HL-60 (cell line): Measurements from ENCODE around the gene DLG4.

Source experiments
- POLR2AphosphoS5 ChIP-seq: IDR thresholded peaks from 2 replicates; pipeline ENCODE4 v1.6.1; 2012; ENCODE audit warnings: low read depth
- TF ChIP-seq, protein P1 (sequence below): IDR thresholded peaks from one replicate; pipeline ENCODE4 v1.5.1; 2011; ENCODE audit warnings: low read length, control low read depth, inconsistent platforms; ENCODE audit not compliant: insufficient read depth

DNA sequence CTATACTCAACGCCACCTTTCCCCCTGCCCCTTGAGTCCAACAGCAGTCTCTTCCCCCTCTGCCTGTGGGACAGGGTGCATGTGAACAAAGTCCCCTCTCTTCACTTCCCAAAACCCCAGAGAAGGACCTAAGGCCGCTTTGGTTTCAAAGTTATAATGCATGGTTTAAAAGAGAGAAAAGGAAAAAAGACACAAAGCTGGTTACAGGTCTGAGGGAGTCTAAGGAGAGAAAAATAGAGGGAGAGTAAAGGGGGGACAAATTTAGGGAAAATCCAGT is 23.8 kb upstream of the DLG4 start:
- TF ChIP-seq, protein P1, sequence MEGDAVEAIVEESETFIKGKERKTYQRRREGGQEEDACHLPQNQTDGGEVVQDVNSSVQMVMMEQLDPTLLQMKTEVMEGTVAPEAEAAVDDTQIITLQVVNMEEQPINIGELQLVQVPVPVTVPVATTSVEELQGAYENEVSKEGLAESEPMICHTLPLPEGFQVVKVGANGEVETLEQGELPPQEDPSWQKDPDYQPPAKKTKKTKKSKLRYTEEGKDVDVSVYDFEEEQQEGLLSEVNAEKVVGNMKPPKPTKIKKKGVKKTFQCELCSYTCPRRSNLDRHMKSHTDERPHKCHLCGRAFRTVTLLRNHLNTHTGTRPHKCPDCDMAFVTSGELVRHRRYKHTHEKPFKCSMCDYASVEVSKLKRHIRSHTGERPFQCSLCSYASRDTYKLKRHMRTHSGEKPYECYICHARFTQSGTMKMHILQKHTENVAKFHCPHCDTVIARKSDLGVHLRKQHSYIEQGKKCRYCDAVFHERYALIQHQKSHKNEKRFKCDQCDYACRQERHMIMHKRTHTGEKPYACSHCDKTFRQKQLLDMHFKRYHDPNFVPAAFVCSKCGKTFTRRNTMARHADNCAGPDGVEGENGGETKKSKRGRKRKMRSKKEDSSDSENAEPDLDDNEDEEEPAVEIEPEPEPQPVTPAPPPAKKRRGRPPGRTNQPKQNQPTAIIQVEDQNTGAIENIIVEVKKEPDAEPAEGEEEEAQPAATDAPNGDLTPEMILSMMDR: no peak
- TF ChIP-seq POLR2AphosphoS5: no peak
